Smooth muscle cell of the brain vasculature (primary cell): ENCODE measurements around the gene KRTAP9-9.
"Not testable (repeated sequence)": the region's sequence is repeated elsewhere in the genome, so short reads cannot be mapped to it uniquely, and the experiment has no call there.

ENCODE experiments used
- DNase-seq: peaks from one replicate; pipeline ENCODE4 v3.0.0-alpha.2; 2012; ENCODE audit warnings: low read depth, low spot score

The KRTAP9-9 gene

DNA sequence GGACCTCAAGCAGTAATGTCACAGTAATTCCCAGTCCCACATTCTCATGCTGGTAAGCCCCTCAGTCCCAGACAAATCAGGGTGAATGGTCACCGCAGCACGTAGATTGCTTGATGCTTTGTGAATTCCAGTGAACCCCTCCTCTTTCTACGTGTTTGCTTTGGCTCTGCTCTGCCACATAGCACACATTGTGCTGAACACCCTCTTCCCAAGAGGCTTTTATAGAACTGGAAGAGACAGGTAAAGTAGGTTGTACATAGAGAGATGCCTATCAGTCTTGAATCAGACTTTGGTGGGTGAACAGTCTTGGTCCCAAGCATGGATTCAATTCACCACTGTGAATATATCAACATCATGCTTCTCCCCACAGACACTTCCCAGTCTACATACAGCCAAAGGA lies 9.4 kb downstream of the KRTAP9-9 start:
- no peak for DNase-seq

DNA sequence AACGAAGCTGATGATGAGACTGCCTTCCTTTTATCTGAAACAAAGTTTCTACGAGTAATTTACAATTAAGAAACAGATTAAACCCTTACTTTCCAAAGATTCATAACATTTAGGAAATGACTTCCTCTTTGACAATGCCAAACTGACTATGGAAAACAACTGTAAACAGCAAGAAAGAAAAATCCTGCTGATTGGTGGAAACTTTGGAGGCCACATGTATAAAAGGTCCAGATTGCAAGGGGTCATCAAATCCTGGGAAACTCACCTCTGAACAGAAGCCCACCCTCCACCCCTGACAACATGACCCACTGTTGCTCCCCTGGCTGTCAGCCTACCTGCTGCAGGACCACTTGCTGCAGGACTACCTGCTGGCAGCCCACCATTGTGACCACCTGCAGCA lies 9.9 kb downstream of the KRTAP9-9 start, which contains the start of gene KRTAP9-6:
TSS of gene KRTAP9-6 (plus strand) at position 301 of the 400 bp plus-strand sequence. CDS start at position 301, 0 bp downstream.
- no peak for DNase-seq

DNA sequence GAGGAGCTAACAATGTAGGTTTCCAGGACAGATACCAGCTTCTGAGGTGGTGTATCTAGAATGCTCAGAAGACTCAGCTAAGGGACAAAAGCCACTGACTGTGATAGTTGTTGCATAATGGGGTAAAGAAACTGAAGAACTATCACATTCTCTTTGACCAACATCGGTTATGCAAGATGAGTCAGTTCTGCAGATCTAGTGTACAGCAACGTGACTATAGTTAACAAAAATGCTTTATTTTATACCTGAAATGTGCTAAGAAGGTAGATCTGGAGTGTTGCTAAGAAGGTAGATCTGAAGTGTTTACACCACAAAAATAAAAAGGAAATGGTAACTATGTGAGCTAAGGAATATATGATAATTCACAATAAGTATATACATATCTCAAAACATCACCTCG lies 12.5 kb downstream of the KRTAP9-9 start:
- no peak for DNase-seq

DNA sequence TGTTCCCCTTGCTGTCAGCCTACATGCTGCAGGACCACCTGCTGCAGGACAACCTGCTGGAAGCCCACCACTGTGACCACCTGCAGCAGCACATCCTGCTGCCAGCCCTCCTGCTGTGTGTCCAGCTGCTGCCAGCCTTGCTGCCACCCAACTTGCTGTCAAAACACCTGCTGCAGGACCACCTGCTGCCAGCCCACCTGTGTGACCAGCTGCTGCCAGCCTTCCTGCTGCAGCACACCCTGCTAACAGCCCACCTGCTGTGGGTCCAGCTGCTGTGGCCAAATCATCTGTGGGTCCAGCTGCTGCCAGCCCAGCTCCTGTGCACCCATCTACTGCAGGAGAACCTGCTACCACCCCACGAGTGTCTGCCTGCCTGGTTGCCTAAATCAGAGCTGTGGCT lies 16.1 kb downstream of the KRTAP9-9 start:
- not testable (repeated sequence) for DNase-seq

DNA sequence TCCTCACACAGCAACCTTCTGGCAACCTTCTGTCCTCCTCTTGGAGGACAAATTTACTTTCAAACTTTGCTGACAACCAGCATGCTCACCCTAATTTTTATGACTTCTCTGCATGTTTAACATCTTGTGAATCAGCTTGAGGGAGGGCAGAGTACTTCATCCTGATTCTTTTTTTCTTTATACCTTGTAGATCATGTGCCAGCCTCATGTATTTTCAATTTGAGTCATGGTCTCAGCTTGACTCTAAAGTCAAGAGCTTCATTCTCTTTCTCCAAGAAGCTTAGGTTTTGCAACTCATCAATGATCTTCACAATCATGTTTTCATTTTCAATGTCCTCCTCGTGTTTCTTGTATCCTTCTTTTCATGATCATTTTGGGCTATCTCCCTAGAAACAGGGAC lies 16.7 kb downstream of the KRTAP9-9 start:
- DNase-seq = no peak

DNA sequence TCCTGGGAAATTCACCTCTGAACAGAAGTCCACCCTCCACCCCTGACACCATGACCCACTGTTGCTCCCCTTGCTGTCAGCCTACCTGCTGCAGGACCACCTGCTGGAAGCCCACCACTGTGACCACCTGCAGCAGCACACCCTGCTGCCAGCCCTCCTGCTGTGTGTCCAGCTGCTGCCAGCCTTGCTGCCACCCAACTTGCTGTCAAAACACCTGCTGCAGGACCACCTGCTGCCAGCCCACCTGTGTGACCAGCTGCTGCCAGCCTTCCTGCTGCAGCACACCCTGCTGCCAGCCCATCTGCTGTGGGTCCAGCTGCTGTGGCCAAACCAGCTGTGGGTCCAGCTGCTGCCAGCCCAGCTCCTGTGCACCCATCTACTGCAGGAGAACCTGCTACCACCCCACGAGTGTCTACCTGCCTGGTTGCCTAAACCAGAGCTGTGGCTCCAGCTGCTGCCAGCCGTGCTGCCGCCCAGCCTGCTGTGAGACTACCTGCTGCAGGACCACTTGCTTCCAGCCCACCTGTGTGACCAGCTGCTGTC lies 20.5 kb downstream of the KRTAP9-9 start, which contains the start of gene KRTAP9-7:
TSS of gene KRTAP9-7 (plus strand) at position 51 of the 543 bp plus-strand sequence. CDS start at position 51, 0 bp downstream.
- DNase-seq = not testable (repeated sequence)

DNA sequence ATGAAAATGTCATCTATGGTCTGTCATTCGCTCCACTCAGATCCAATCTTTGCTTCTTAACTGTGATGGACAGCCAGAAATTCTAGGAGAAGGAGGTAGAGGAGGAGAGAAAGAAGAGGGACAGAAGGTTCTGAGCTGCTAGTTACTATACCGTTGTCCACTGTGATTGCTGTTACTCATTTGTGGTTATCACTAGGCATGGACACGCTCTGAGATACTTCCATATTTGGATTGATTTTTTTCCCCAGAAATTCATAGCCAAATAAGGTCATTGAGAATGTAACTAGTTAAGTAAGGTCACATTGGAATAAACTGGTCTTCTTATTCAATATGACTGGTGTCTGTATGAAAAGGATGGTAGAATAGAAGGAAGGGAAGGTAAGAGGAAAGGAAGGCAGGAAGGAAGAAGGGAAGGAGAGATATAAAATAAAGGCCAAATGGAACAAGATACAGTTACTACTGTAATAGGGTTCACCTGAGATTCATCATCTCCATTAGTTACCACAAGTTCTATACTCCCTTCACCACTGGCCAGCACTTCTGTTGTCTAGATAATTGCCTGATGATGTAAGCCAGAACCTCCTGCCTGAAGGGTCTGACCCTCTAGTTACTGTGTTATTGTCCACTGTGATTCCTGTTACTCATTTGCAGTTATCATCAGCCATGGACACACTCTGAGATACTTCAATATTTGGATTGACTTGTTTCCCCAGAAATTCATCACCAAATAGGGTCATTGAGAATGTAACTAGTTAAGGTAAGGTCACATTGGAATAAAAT lies 23.2 kb downstream of the KRTAP9-9 start:
- DNase-seq = no peak

DNA sequence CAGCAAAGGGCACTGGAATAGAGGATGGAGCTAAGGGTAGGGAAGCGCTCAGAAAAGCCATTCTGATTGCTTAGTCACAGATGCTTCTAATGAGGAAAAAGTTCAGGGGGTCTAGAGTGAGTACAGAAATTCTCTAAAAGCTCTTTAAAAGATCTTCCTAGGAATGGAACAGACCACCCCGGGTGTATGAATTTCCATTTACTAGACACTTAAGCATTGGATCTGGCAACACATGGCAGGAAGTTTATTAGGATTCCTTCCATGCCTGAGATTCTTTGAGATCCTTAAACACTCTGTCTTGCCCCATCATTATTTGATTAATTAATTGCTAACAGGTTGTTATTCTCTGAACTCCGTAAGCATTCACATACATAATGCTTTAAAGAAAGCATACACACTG lies 28.9 kb downstream of the KRTAP9-9 start:
- no peak for DNase-seq

DNA sequence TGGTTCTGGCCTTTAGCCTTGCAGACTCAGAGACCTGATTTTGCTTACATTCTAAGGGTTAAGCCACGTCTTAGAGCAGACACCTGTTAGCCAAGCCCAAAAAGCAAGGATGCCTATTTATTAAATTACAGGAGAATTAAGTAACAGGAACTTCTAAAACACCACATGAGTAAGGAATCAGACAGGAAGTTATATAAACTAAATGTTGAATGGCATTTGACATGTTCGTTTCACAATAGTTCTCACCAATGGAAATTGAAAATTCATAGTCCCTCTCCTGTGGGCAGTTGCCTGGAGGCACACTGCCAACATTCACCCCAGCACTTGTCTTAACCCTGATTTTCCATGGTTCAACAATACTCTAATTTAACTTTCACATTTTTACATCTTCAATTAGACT lies 29.4 kb downstream of the KRTAP9-9 start:
- no peak for DNase-seq

DNA sequence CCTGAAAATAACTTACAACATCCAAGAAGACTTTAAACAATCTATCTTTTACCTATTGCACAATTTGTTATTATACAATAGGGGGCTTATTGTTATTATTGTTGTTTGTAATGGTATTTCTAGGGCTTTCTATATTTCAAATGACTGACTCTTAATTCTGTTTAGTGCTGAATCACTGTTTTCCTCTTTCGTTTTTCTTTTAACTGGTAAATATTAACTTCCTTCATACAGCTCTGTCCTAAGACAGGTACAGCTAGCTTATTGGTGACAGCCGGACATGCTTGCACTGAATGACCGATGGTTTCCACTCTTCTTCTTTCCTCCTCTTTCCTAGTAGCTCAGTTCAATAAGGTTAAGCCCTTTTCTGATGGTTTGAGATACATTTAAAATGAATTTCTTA lies 31.9 kb downstream of the KRTAP9-9 start:
- DNase-seq = no peak

DNA sequence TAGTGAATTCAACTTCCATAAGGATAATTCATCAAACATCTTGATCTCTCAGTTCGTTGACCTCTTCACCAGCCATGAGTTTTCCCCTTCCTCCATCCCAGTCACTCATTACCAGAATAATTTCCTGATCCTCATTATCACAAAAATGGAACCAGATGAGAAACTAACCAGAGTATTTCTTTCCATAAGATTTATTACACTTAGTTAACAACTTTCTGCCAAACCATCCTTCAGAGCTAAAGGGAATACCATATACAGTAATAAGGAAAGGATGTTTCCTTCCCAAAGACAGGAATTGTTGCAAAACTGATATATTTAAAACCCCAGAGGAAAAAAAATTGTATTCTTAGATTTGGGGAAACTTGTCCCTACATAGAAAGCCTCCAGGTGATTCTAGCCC lies 38.8 kb downstream of the KRTAP9-9 start:
- no peak for DNase-seq

DNA sequence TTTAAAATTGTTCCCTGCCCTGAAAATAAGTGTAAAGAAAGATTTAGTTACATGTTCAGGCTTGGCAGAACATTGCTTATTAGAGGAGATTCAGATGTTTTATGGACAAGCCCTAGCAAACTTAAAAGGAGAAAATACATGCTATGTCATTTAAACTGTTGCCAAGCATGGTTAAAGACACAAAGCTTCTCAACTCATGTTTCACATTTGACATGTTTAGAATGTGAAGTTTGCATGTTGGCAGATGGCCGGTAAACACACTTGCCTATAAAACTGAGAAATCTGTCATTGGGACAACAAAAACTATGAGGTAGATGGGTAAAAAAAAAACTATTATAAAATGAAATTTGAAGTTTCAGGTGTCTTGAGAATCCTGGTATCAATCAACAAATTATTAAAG lies 41.7 kb downstream of the KRTAP9-9 start:
- no peak for DNase-seq

DNA sequence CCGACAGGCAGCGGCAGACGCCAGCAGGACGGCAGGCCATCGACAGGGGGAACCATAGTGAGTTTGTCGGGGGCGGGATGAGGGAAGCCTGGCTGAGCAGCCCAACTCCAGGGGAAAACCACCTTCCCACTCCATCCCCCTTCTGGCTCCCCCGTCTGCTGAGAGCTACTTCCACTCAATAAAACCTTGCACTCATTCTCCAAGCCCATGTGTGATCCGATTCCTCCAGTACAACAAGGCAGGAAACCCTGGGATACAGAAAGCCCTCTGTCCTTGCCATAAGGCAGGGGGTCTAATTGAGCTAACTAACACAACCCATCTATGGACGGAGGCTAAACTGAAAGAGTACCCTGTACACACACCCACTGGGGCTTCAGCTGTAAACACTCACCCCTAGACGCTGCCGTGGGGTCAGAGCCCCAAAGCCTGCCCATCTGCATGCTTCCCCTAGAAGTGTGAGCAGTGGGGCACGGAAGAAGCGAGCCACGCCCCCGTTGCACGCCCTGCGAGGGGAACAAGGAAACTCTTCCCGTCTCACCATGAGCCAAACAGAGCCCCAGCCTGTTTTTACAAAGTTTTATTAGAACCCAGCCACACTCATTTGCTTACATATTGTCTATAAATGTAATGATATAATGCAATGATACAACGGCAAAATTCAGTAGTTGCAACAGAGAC lies 43.4 kb downstream of the KRTAP9-9 start:
- DNase-seq = no peak

DNA sequence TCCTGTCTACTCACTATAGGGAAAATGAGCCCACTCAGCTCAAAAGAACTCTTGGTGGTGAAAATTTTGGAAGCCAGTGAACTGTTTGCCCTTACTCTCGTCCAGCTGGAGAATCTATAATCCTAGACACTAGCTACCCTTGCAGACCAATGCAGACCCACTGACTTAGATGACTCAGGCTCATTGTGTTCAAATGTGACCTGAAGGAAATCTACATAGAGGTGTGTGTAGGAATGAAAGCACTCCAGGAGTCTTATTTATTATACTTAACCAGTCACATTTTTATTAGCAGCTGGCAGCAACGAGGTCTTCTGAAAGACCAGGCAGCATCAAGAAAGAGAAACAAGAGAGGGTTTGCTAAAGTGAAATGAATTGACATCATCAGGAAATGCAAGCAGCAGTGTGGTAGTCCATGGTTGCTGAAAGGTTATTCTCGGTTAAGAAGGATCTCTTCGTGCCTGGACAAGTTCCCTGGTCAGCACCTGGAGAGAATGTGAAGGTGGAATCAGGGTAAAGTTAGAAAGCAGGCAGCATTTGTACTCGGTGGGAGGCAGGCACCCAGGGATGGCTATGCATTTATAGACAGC lies 46.1 kb downstream of the KRTAP9-9 start:
- no peak for DNase-seq

DNA sequence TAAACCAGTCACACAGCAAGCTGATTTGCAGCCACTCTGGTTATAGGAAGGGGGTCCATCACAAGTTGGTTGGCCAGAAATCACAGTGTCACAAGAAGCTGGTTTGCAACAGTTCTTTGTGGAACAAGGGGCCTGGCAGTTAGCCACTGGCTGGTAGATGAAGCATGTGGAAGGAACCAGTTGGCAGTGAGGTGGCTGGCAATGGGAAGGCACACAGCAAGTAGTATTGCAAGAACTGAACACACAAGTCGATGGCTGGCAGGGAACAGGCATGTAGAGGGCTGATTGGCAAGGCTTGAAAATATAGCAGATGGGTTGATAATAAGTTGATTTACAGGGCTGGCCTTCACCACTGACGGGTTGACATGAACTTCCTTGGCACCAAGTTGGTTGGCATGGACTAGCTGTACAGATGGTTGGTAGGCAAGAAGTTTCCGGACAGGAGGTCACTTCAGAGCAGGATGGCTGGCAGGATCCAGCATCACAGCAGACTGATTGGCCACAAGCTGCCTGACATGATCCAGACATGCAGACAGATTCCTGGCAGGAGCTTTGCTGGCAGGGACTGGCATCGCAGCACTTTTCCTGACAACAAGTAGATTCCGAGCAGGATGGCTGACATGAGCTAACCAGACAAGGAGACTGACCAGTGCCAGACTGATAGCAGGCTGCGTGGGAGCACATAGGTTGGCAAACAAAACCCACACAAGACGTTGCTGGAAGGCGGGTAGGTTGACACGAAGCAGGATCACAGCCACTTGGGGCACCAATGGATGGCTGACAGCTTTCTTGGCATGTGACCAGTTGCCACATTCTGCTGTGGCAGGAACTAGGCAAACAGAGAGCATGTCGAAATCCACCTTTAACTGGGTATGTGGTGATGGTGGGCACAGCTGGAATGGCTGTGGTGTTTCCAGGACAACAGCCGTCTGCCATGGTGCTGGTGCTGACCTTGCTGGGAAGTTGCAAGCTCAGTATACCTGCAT lies 47.0 kb downstream of the KRTAP9-9 start, which contains the start of gene KRTAP29-1:
TSS of gene KRTAP29-1 (minus strand) at position 936 of the 986 bp plus-strand sequence. CDS start at position 936, 0 bp downstream.
- no peak for DNase-seq

DNA sequence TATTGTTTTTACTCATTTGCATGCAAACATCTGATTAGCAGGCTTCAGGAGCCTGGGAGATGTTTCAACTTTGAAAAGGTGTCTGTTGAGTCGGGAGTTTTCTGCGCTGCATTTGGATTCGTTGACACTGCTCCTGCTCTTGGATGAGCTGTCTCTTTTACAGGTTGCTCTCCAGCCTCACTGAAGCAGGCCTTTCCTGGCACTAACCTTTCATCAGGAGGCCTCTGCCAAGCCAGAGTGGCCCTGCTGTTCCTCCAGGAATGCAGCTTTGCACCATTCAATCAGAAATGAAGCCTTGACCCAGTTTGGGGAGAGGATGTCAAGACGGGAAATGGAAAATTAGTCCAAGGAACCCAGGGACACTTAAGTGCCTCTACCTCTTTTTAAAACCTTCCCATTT lies 47.8 kb downstream of the KRTAP9-9 start:
- DNase-seq = no peak

DNA sequence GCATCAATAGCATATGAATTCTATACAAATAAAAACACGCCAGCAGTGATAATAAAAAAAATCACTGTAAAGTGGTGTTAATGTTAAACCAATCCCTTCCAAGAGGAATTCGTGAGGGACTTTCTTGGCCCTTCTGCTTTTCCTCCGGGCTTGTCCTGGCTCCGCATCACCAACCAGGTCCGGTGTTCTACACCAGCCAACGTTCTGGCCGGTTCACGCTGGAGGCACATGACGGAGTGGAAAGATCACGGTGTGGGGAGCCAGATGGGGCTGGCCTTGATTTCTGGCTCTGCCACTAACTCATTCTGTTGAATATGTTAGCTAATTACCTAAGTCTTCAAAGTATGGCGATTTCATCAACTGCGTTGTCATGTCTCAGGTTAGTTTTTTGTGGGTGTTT lies 48.9 kb downstream of the KRTAP9-9 start:
- no peak for DNase-seq
